Liver (tissue), 9 donors: Measurements from ENCODE around the gene KCNJ10. TPM values are rescaled to one million over a fixed set of nuclear protein-coding genes. Genes with fewer than 3 reads are reported as not detected.

Experiments used
- DNase-seq: peaks from one replicate; pipeline ENCODE4 v3.0.0-alpha.2; 2017; ENCODE audit warnings: low spot score
- H3K27ac ChIP-seq, 2 donors: one replicate each; pipeline ENCODE4 v1.7.0; 2013; ENCODE audit warnings: inconsistent platforms in 2 of 2, low read length in 2 of 2, control low read depth in 1 of 2, low read depth in 1 of 2, mild to moderate bottlenecking in 1 of 2
- H3K27me3 ChIP-seq, 4 donors: one replicate each; pipeline versions ENCODE4 v1.6.1 to v1.7.0; 2013; ENCODE audit warnings: low read length in 3 of 4, inconsistent platforms in 1 of 4, mild to moderate bottlenecking in 1 of 4, moderate library complexity in 1 of 4; ENCODE audit not compliant: control insufficient read depth in 4 of 4, insufficient read depth in 4 of 4
- H3K36me3 ChIP-seq, 4 donors: one replicate each; pipeline versions ENCODE4 v1.6.1 to v1.7.0; 2013; ENCODE audit warnings: low read length in 3 of 4, mild to moderate bottlenecking in 3 of 4, low read depth in 1 of 4, moderate library complexity in 1 of 4; ENCODE audit not compliant: control insufficient read depth in 4 of 4, insufficient read depth in 3 of 4
- H3K4me1 ChIP-seq, 4 donors: one replicate each; pipeline versions ENCODE4 v1.6.1 to v1.7.0; 2013; ENCODE audit warnings: low read length in 3 of 4, mild to moderate bottlenecking in 3 of 4, moderate library complexity in 1 of 4; ENCODE audit not compliant: control insufficient read depth in 4 of 4, insufficient read depth in 4 of 4
- H3K4me3 ChIP-seq, 3 donors: one replicate each; pipeline versions ENCODE4 v1.6.1 to v1.7.0; 2013; ENCODE audit warnings: low read length in 3 of 3, control low read depth in 1 of 3, low read depth in 1 of 3, mild to moderate bottlenecking in 1 of 3
- H3K9ac ChIP-seq, 2 donors: one replicate each; pipeline ENCODE4 v1.7.0; 2013; ENCODE audit warnings: low read length in 2 of 2, mild to moderate bottlenecking in 2 of 2, moderate library complexity in 2 of 2, control low read depth in 1 of 2, low read depth in 1 of 2
- H3K9me3 ChIP-seq, 4 donors: one replicate each; pipeline versions ENCODE4 v1.6.1 to v1.7.0; 2013; ENCODE audit warnings: low read length in 3 of 4; ENCODE audit not compliant: control insufficient read depth in 4 of 4
- ATF3 ChIP-seq: IDR thresholded peaks from 2 replicates; pipeline ENCODE4 v1.6.1; 2016; ENCODE audit warnings: antibody characterized with exemption
- EGR1 ChIP-seq, 2 donors: IDR thresholded peaks; 2 replicates each; pipeline ENCODE4 v1.6.1; 2016 to 2018; ENCODE audit warnings: antibody characterized with exemption in 2 of 2, low read depth in 2 of 2
- FOXA1 ChIP-seq: IDR thresholded peaks from 2 replicates; pipeline ENCODE4 v1.6.1; 2016; ENCODE audit warnings: antibody characterized with exemption
- FOXA2 ChIP-seq: IDR thresholded peaks from 2 replicates; pipeline ENCODE4 v1.6.1; 2016; ENCODE audit warnings: antibody characterized with exemption
- GABPA ChIP-seq, 2 donors: IDR thresholded peaks in 1 of 2; conservative IDR thresholded peaks in 1 of 2; 2 replicates each; pipeline ENCODE4 v1.6.1; 2016; ENCODE audit warnings: antibody characterized with exemption in 2 of 2, mild to moderate bottlenecking in 1 of 2, moderate library complexity in 1 of 2
- HNF4A ChIP-seq, 2 donors: conservative IDR thresholded peaks; 2 replicates each; pipeline ENCODE4 v1.6.1; 2016; ENCODE audit warnings: antibody characterized with exemption in 2 of 2, mild to moderate bottlenecking in 2 of 2
- HNF4G ChIP-seq: IDR thresholded peaks from 2 replicates; pipeline ENCODE4 v1.6.1; 2016; ENCODE audit warnings: antibody characterized with exemption
- JUND ChIP-seq, 2 donors: IDR thresholded peaks; 2 replicates each; pipeline ENCODE4 v1.6.1; 2016; ENCODE audit warnings: antibody characterized with exemption in 2 of 2
- MAX ChIP-seq: IDR thresholded peaks from 2 replicates; pipeline ENCODE4 v1.6.1; 2016; ENCODE audit warnings: antibody characterized with exemption
- NR2F2 ChIP-seq: IDR thresholded peaks from 2 replicates; pipeline ENCODE4 v1.6.1; 2016; ENCODE audit warnings: antibody characterized with exemption
- RAD21 ChIP-seq, 2 donors: IDR thresholded peaks; 2 replicates each; pipeline ENCODE4 v1.6.1; 2016; ENCODE audit warnings: antibody characterized with exemption in 2 of 2, mild to moderate bottlenecking in 2 of 2
- REST ChIP-seq: IDR thresholded peaks from 2 replicates; pipeline ENCODE4 v1.6.1; 2016; ENCODE audit warnings: antibody characterized with exemption, mild to moderate bottlenecking
- RXRA ChIP-seq, 2 donors: IDR thresholded peaks; 2 replicates each; pipeline ENCODE4 v1.6.1; 2017 to 2018; ENCODE audit warnings: antibody characterized with exemption in 2 of 2, mild to moderate bottlenecking in 1 of 2
- SP1 ChIP-seq: IDR thresholded peaks from 2 replicates; pipeline ENCODE4 v1.6.1; 2018; ENCODE audit warnings: antibody characterized with exemption, mild to moderate bottlenecking
- TAF1 ChIP-seq: conservative IDR thresholded peaks from 2 replicates; pipeline ENCODE4 v1.6.1; 2016; ENCODE audit warnings: antibody characterized with exemption, mild to moderate bottlenecking
- YY1 ChIP-seq: IDR thresholded peaks from 2 replicates; pipeline ENCODE4 v1.6.1; 2016; ENCODE audit warnings: antibody characterized with exemption, mild to moderate bottlenecking
- ZBTB33 ChIP-seq: IDR thresholded peaks from 2 replicates; pipeline ENCODE4 v1.6.1; 2016; ENCODE audit warnings: antibody characterized with exemption
- WGBS: extraction: QIAGEN DNeasy Blood & Tissue Kit; methylation state at CpG from one replicate; pipeline ENCODE4 v1.1.7; 2013; 5-methylcytosine and 5-hydroxymethylcytosine counted together
- polyA plus RNA-seq, 2 donors: library from polyadenylated mRNA; stranded (reverse) in 1 of 2; unstranded in 1 of 2; fragments of 200-250 nt in 1 of 2; fragments of >200 nt in 1 of 2; fragmentation: Nextera tagmentation in 1 of 2; extraction: Ambion mirVana in 1 of 2; gene quantifications; one replicate each; pipeline versions ENCODE4 v1.2.1 to v1.2.3, GENCODE V29; 2013 to 2015
- total RNA-seq, 2 donors: library from RNA; depleted of rRNA; stranded (reverse); fragments of >200 nt; gene quantifications; one replicate each; pipeline ENCODE4 v1.2.3, GENCODE V29; 2014
- TF ChIP-seq, protein P1 (sequence below): fragments of 150-350 bp; IDR thresholded peaks from 2 replicates; pipeline ENCODE4 v1.5.1; 2017; ENCODE audit warnings: improper control_type of control experiment, low read depth, low read length; ENCODE audit not compliant: missing input control
- donor health status: healthy.
- donor health status: healthy.
- donor health status: healthy.
- donor health status: healthy.
- donor health status: healthy.

KCNJ10 gene
- total and polyA plus RNA-seq, 4 donors = 0.48 to 1.6 (median 0.52) TPM

DNA sequence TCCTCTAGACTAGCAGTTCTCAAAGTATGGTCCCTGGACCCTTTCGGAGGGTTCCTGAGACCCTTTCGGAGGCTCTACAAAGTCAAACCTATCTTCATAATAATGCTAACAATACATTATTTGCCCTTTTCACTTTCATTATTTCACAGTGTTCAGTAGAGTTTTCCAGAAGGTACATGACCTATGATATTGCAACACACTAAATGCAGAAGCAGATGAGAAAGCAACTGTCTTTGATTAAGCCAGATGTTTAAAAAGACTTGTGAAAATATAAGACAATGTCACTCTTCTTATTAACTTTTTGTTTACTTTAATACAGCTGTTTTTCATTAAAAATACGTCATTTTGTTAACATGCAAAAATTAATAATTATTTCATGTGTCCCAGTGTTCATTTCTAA, 5.8 kb downstream of the KCNJ10 start:
- H3K27ac ChIP-seq = no peak overlapping the region

More for the DNA sequence above, 5.8 kb downstream of the KCNJ10 start:
- no peaks in the 10 kb centered on the region for H3K27me3 ChIP-seq
- no peak overlapping the region for H3K9ac ChIP-seq
- TF ChIP-seq TAF1 (no peak), REST (no peak), YY1 (no peak), NR2F2 (no peak), HNF4G (no peak), GABPA (IDR thresholded peaks at IDR 0.05 in 1 of 2, conservative IDR thresholded peaks at IDR 0.05 in 1 of 2) (no peak), JUND (IDR thresholded peaks at IDR 0.05) (no peak), SP1 (no peak), RAD21 (IDR thresholded peaks at IDR 0.05) (no peak), ZBTB33 (no peak), HNF4A (conservative IDR thresholded peaks at IDR 0.05) (no peak), MAX (no peak), ATF3 (no peak), FOXA2 (no peak), EGR1 (IDR thresholded peaks at IDR 0.05; ENCODE audit: low read depth in 2 of 2) (no peak), FOXA1 (no peak), RXRA (IDR thresholded peaks at IDR 0.05) (no peak)
- TF ChIP-seq, protein P1, sequence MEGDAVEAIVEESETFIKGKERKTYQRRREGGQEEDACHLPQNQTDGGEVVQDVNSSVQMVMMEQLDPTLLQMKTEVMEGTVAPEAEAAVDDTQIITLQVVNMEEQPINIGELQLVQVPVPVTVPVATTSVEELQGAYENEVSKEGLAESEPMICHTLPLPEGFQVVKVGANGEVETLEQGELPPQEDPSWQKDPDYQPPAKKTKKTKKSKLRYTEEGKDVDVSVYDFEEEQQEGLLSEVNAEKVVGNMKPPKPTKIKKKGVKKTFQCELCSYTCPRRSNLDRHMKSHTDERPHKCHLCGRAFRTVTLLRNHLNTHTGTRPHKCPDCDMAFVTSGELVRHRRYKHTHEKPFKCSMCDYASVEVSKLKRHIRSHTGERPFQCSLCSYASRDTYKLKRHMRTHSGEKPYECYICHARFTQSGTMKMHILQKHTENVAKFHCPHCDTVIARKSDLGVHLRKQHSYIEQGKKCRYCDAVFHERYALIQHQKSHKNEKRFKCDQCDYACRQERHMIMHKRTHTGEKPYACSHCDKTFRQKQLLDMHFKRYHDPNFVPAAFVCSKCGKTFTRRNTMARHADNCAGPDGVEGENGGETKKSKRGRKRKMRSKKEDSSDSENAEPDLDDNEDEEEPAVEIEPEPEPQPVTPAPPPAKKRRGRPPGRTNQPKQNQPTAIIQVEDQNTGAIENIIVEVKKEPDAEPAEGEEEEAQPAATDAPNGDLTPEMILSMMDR = no peak
- no peaks in the 10 kb centered on the region for H3K36me3 ChIP-seq
- no peaks in the 10 kb centered on the region for H3K9me3 ChIP-seq
- H3K4me3 ChIP-seq = no peak overlapping the region
- no peak for DNase-seq
- 81% methylated on average over 3 of the region's 3 CpGs for WGBS
- H3K4me1 ChIP-seq = no peaks in the 10 kb centered on the region
